HCEC 1CT (cell line): ENCODE data around the gene OR4Q3.
"Not testable (repeated sequence)": the region's sequence is repeated elsewhere in the genome, so short reads cannot be mapped to it uniquely, and the experiment has no call there.

Experiments used
- DNase-seq: peaks from one replicate; pipeline ENCODE4 v3.0.0-alpha.2; 2017

OR4Q3 gene

DNA sequence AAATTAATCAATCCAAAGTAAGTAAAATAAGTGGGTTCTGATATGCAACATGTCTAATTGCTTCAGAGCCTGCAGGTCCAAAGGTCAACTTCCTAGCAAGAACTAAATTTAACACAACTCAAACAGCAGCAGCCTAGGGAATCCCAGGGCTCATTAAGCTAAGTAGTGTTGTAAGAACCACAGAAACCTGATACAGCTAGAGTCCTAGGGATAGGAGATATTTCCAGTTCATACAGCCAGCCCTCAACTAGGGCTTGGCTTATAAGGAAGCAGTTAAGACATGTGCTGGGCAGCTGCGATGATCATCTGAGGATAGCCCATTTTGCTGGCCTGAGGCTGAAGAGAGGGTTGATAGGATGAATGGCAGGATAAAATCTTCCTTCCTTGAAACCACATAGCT, at the start of gene OR4Q3:
OR4Q3 (plus strand) TSS at position 316 of the 400 bp plus-strand sequence.
- DNase-seq: no peak

DNA sequence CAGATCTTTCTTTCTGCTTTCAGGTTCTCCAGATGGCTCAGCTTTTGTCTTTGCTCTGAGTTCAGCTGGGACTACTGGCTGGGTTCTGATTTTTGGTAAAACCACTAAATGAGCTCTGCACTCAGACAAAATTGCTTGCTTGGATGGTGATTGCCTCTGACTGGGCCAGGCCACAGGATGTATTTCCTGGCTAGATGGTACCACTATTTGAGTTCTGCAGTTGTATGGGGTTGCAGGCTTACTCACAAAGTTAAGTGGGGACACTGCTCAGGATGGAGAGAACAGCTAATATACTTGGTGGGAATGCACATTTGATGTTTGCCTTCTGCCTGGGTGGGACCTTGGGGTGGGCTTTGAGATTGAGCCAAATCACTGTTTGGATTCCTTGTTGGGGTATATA, 14.0 kb upstream of the OR4Q3 start:
- no peak for DNase-seq

DNA sequence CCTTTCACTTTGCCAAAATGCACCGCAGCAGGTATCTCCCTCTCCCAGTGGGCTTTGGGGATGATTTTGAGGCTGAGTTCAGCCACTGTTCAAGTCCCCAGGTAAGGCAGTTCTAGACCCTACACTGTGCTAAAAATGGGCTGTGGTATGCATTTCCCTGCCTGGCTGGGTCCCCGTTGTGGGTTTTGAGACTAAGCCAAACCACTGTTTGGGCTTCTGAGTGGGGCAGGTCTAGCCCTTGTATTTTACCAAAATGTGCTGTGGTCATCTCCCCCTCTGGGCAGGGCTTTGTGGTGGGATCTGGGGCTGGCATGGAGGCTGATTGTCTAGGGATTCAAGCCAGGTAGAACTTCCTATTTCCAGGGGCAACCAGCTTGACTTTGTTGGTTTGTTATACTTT, 13.6 kb upstream of the OR4Q3 start:
- DNase-seq: no peak

DNA sequence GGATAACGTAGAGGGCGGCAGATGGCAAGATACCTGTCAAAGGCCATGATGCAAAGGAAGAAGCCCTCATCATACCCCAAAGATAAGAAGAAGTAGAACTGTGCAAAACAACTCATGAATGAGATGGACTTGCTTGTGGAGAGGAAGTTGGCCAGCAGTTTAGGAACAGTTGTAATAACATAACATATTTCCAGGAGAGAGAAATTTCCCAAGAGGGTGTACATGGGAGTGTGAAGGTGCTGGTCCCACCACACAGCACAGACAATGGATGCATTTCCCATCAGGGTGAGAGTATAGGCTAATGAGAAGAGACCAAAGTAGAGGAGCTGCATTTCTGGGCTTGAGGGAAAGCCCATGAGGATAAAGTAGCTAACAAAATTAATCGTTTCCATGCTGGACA, 9.5 kb upstream of the OR4Q3 start:
- DNase-seq: not testable (repeated sequence)

DNA sequence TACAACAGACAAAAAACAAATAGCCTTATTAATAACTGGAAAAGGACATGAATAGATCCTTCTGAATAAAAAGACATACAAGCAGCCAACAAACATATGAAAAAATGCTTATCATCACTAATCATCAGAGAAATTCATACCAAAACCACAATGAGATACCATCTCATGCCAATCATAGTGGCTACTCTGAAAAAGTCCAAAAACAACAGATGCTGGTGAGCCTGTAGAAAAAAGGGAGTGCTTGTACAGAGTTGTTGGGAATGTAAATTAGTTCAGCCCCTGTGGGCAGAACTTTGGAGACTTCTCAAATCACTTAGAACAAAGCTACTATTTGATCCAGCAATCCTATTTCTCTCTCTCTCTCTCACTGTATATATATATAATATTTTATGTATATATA, 8.9 kb downstream of the OR4Q3 start:
- DNase-seq: not testable (repeated sequence)

DNA sequence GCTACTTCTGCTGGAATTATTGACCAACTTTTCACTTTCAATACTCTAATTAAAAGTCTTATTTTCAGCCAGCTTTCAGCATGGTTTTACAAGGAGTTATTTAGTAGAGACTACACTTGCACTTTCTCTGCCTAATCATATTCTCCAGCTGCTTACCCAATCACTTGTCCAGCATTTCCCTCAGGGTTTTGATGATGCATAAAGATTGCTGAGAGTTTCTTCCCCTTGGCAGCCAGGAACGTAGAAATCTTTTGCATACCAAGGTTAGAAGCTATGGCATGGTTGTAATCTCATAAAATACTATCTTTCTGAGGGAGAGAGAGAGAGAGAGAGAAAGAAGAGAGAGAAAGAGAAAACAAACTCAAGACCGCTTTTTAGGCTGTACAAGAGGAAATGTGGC, 10.8 kb downstream of the OR4Q3 start:
- no peak for DNase-seq

DNA sequence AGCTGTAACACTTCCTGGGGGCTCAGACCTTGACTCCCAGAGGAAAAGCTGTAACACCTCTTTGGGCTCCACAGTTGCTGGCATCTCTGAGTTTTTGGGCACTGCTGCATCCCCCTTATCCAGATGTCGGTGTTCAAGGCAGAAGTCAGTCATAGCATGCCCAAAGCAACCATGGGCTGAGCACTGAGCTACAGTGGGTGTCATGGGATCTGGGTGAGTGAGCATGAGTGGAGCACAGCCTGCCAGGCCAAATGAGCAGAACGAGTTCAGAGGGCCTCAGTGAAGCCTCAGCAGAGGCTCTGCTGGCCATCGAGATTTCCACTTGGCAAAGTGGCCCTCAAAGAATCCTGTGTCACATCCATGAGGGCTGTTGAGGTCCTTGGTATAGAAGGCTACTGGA, 28.1 kb downstream of the OR4Q3 start:
- not testable (repeated sequence) for DNase-seq

DNA sequence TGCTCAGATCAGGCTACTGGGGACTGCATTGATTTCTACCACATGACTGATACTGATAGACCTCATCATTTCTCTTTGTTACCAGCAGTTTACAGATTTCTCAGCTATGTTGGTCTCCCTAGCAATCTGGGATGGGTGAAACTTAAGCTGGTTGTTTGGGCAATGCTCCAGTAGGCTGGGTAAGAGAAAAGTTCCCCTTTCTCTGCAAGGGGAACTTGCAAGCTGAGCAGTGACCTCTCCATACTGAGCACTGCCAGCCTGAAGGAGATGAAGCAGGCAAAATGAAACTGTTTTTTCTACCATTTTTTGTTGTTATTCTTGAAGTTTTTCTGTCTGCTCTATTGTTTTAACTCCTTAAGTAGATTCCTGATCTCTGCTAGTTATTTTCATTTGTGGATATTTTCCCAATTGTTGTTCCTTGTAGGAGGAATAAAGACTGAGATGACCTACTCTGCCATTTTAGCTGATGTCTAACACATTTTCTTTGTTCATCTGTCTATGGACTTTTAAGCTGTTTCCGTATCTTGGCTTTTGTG, 28.6 kb downstream of the OR4Q3 start:
- no peak for DNase-seq

DNA sequence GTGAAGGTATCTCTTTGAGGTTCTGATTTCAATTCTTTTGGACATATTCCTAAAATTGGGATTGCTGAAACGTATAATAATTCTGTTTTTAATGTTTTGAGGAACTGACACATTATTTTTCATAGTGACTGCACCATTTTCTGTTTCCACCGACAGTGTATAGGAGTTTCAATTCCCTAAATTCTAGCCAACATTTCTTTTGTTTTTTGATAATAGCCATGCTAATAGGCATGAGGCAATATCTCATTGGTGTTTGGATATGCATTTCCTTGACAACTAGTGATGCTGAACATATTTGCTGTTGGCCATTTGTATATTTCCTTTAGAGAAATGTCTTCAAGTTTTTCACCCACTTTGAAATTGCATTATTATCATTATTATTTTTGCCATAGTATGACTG, 29.1 kb downstream of the OR4Q3 start:
- not testable (repeated sequence) for DNase-seq

DNA sequence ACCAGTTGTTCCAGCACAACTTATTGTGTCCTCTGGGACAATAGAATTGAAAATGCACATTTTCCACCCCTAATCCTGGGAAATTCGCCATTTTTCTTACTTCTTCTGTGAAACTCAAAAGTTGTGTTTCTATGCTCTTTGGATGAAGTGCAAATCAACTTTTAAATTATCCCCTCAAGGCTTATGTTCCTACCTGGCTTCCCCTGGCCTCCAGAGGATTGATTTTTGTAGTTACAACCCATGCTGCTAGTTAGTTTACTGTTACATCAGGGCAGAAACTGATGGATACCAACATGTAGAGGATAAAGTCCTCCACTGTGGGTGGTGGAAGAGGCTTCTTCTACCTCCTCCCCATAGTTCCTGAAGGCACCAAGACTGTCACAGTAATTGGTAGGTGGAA, 29.8 kb downstream of the OR4Q3 start, which contains the start of gene OR4M1:
OR4M1 (plus strand) TSS at position 301 of the 400 bp plus-strand sequence. CDS start 6,819 bp downstream, outside the sequence.
- not testable (repeated sequence) for DNase-seq

DNA sequence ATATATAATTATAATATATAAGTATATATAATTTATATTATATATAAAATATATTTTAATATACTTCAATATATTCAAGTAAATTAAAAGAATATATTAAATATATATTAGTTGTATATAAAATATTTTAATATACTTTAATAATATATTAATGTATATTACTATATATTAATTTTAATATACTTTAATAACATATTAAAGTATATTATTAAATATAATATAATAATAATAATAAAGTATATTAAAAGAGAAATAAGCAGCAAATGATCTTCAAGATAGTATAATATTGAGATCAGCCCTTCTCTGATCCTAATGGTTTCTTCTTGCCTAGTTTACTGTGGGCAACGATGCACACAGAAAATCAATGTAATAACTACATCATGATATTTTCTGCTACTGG, 32.2 kb downstream of the OR4Q3 start:
- no peak for DNase-seq

DNA sequence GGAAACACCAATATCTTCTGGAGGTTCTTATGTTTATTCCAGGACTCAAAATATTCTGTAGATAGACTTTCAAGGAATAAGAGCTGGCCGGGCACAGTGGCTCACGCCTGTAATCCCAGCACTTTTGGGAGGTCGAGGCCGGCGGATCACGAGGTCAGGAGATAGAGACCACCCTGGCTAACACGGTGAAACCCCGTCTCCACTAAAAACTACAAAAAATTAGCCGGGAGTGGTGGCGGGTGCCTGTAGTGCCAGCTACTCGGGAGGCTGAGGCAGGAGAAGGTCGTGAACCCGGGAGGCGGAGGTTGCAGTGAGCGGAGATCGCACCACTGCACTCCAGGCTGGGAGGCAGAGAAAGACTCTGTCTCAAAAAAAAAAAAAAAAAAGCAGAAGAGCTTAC, 42.5 kb downstream of the OR4Q3 start:
- not testable (repeated sequence) for DNase-seq

DNA sequence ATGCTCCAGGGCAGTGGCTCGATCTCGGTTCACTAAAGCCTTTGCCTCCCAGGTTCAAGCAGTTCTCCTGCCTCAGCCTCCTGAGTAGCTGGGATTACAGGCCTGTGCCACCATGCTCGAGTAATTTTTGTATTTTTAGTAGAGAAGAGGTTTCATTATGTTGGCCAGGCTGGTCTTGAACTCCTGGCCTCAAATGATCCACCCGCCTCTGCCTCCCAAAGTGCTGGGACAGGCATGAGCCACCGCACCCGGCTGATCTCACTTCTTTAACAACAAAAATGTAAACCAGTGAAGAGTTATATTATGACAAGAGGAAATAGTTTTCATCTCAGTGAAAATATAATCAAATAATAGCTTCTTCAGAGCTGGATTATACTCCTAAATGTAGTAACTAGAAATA, 43.9 kb downstream of the OR4Q3 start:
- DNase-seq: not testable (repeated sequence)

DNA sequence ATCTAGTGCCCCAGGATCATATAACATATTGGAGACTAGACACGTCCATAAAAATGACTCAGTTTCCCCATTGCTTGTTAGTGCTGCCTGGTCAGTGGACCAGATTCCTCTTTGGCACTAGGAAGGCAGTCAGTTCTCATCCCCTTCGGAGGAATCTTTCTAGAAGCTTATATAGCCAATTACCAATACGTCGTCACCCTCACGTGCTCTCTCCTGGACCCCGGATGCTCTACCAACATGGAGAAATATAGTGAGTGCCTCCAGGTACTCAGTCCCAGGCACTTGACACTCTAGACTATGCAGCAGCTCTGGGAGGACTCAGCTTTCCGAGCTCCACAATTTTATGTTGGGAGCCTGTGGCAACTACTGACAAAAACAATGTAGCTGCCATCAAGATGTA, 44.8 kb downstream of the OR4Q3 start:
- DNase-seq: not testable (repeated sequence)

DNA sequence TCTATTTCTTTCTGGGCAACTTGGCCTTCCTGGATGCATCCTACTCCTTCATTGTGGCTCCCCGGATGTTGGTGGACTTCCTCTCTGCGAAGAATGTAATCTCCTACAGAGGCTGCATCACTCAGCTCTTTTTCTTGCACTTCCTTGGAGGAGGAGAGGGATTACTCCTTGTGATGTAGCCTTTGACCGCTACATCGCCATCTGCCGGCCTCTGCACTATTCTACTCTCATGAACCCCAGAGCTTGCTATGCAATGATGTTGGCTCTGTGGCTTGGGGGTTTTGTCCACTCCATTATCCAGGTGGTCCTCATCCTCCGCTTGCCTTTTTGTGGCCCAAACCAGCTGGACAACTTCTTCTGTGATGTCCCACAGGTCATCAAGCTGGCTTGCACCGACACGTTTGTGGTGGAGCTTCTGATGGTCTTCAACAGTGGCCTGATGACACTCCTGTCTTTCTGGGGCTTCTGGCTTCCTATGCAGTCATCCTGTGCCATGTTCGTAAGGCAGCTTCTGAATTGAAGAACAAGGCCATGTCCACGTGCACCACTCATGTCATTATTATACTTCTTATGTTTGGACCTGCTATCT, 53.2 kb downstream of the OR4Q3 start:
- not testable (repeated sequence) for DNase-seq
